ENCODE results near the gene PDE10A.
A peak's percentile ranks its signal among the peaks of the same experiment; 100 is the strongest.
"Not testable (repeated sequence)": the region's sequence is repeated elsewhere in the genome, so short reads cannot be mapped to it uniquely, and the experiment has no call there.

Gene PDE10A

GRCh38 chr6:165586706-165587105, 76.3 kb downstream of the PDE10A start:
- no peak for DNase-seq (ENCODE audit: low spot score)

- no peak for DNase-seq (ENCODE audit: low spot score)
These were observed 78.0 kb downstream of the PDE10A start for GRCh38 chr6:165585060-165585459.

- DNase-seq (ENCODE audit: low spot score), result no peak
These were observed 78.5 kb downstream of the PDE10A start for GRCh38 chr6:165584541-165584940.

- DNase-seq (ENCODE audit: low spot score), result no peak
These were observed 81.4 kb downstream of the PDE10A start for GRCh38 chr6:165581678-165582077.

- DNase-seq (ENCODE audit: low spot score), result no peak
These were observed 82.9 kb downstream of the PDE10A start for GRCh38 chr6:165580136-165580535.

GRCh38 chr6:165579151-165579550, 83.9 kb downstream of the PDE10A start:
- no peak for DNase-seq (ENCODE audit: low spot score)

GRCh38 chr6:165577556-165577955, 85.5 kb downstream of the PDE10A start:
- DNase-seq (ENCODE audit: low spot score), result no peak

- no peak for DNase-seq (ENCODE audit: low spot score)
These were observed 87.9 kb downstream of the PDE10A start for GRCh38 chr6:165575158-165575549.

GRCh38 chr6:165574220-165575157, 88.6 kb downstream of the PDE10A start:
- no peak for DNase-seq (ENCODE audit: low spot score)

- peak; percentile 24 for DNase-seq (ENCODE audit: low spot score)
These were observed 89.4 kb downstream of the PDE10A start for GRCh38 chr6:165573671-165574070.

- no peak for DNase-seq (ENCODE audit: low spot score)
These were observed 91.3 kb downstream of the PDE10A start for GRCh38 chr6:165571721-165572132.

- DNase-seq (ENCODE audit: low spot score), result no peak
These were observed 91.9 kb downstream of the PDE10A start for GRCh38 chr6:165571068-165571682.

GRCh38 chr6:165568326-165568725, 94.7 kb downstream of the PDE10A start:
- no peak for DNase-seq (ENCODE audit: low spot score)

- DNase-seq (ENCODE audit: low spot score), result no peak
These were observed 96.8 kb downstream of the PDE10A start for GRCh38 chr6:165566088-165566828.

- DNase-seq (ENCODE audit: low spot score), result peak; percentile 23
These were observed 100.5 kb downstream of the PDE10A start for GRCh38 chr6:165562421-165563090.

- DNase-seq (ENCODE audit: low spot score), result no peak
These were observed 103.4 kb downstream of the PDE10A start for GRCh38 chr6:165559632-165560031.

GRCh38 chr6:165558097-165558496, 104.9 kb downstream of the PDE10A start:
- DNase-seq (ENCODE audit: low spot score), result not testable (repeated sequence)

- no peak for DNase-seq (ENCODE audit: low spot score)
These were observed 105.4 kb downstream of the PDE10A start for GRCh38 chr6:165557674-165558073.

GRCh38 chr6:165556116-165556843, 106.8 kb downstream of the PDE10A start:
- no peak for DNase-seq (ENCODE audit: low spot score)

- not testable (repeated sequence) for DNase-seq (ENCODE audit: low spot score)
These were observed 108.4 kb downstream of the PDE10A start for GRCh38 chr6:165554644-165555043.

GRCh38 chr6:165552248-165552736, 110.7 kb downstream of the PDE10A start:
- DNase-seq (ENCODE audit: low spot score), result no peak
